Esophagus muscularis mucosa (tissue), 4 donors: ENCODE results near the gene ZNF407. TPM values are rescaled to one million over a fixed set of nuclear protein-coding genes. Genes with fewer than 3 reads are reported as not detected.

ENCODE experiments used
- DNase-seq: peaks from one replicate; pipeline ENCODE4 v3.0.0-alpha.2; 2017; ENCODE audit errors: extremely low spot score
- H3K27ac ChIP-seq, 4 donors: fragments of 200-600 bp; sonication (generic); replicated peaks in 1 of 4; 1 replicate in 3 of 4; 2 replicates in 1 of 4; pipeline ENCODE4 v1.5.1; 2016 to 2019; ENCODE audit warnings: mild to moderate bottlenecking in 1 of 4
- H3K27me3 ChIP-seq, 4 donors: fragments of 200-600 bp; sonication (generic); one replicate each; pipeline versions ENCODE4 v1.5.1 to v1.6.0; 2016 to 2019
- H3K36me3 ChIP-seq, 4 donors: fragments of 200-600 bp; sonication (generic); one replicate each; pipeline ENCODE4 v1.5.1; 2016 to 2019
- H3K4me1 ChIP-seq, 4 donors: fragments of 200-600 bp; sonication (generic); one replicate each; pipeline ENCODE4 v1.5.1; 2016 to 2019
- H3K4me3 ChIP-seq, 4 donors: fragments of 200-600 bp; sonication (generic); 1 replicate in 2 of 4; 2 replicates in 2 of 4; pipeline ENCODE4 v1.5.1; 2016 to 2019; ENCODE audit warnings: mild to moderate bottlenecking in 4 of 4, moderate library complexity in 1 of 4
- H3K9me3 ChIP-seq, 4 donors: fragments of 200-600 bp; sonication (generic); 1 replicate in 3 of 4; 2 replicates in 1 of 4; pipeline ENCODE4 v1.5.1; 2016 to 2019
- EP300 ChIP-seq: sonication (generic); formaldehyde crosslinking; IDR thresholded peaks from one replicate; pipeline ENCODE4 v1.6.1; 2017; ENCODE audit warnings: antibody characterized with exemption
- POLR2A ChIP-seq: fragments of 450-650 bp; IDR thresholded peaks from one replicate; pipeline ENCODE4 v1.6.1; 2017; ENCODE audit warnings: antibody characterized with exemption, moderate library complexity, mild to moderate bottlenecking, low read depth
- POLR2AphosphoS5 ChIP-seq, 2 donors: sonication (generic); formaldehyde crosslinking; IDR thresholded peaks; one replicate each; pipeline ENCODE4 v1.6.1; 2017; ENCODE audit warnings: antibody characterized with exemption in 2 of 2
- WGBS: methylation state at CpG from one replicate; pipeline ENCODE4 v1.1.5; 2018; 5-methylcytosine and 5-hydroxymethylcytosine counted together
- intact Hi-C: fragments of 100-400 bp; cut with DNase I; formaldehyde crosslinking; loops from one replicate; pipeline ENCODE4 v1.15.1; 2023
- total RNA-seq, 4 donors: library from RNA; depleted of rRNA; stranded (reverse); fragments of >200 nt; gene quantifications; one replicate each; pipeline versions ENCODE4 v1.1.0 to v1.2.1, GENCODE V29; 2016
- TF ChIP-seq, protein P1 (sequence below), 3 experiments: fragments of 200-600 bp in 2 of 3; fragments of 450-650 bp in 1 of 3; sonication (generic) in 2 of 3; IDR thresholded peaks; one replicate each; pipeline ENCODE4 v1.5.1; 2017 to 2019; ENCODE audit warnings: antibody characterized with exemption in 3 of 3, mild to moderate bottlenecking in 2 of 3, moderate library complexity in 1 of 3

ZNF407 gene
- total RNA-seq, 4 donors from 2014 or later = 13.9 to 19.1 (median 17.2) TPM

DNA sequence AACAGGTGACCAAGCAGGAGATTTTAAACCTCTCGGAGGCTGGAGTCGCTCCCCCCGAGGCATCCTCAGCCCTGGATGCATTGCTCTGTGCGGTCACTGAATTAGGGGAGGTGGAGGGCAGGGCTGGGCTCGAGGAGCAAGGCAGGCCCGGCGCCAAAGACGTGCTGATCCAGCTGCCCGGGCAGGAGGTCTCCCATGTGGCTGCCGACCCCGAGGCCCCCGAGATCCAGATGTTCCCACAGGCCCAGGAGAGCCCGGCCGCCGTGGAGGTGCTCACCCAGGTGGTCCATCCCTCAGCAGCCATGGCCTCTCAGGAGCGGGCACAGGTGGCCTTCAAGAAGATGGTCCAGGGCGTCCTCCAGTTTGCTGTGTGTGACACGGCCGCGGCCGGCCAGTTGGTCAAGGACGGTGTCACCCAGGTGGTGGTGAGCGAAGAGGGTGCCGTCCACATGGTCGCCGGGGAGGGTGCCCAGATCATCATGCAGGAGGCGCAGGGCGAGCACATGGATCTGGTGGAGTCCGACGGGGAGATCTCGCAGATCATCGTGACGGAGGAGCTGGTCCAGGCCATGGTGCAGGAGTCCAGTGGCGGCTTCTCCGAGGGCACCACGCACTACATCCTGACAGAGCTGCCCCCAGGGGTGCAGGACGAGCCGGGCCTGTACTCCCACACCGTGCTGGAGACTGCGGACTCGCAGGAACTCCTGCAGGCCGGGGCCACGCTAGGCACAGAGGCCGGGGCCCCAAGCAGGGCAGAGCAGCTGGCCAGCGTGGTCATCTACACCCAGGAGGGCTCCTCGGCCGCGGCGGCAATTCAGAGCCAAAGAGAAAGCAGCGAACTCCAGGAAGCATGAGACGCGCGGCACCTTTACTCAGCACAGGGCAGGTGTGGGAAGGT lies 466.2 kb downstream of the ZNF407 start:
- DNase-seq = no peak
- H3K4me1 ChIP-seq = no peaks in the 10 kb centered on the region
- WGBS = 96% methylated on average over 23 of the region's 53 CpGs
- no peak overlapping the region for H3K4me3 ChIP-seq
- TF ChIP-seq, protein P1, sequence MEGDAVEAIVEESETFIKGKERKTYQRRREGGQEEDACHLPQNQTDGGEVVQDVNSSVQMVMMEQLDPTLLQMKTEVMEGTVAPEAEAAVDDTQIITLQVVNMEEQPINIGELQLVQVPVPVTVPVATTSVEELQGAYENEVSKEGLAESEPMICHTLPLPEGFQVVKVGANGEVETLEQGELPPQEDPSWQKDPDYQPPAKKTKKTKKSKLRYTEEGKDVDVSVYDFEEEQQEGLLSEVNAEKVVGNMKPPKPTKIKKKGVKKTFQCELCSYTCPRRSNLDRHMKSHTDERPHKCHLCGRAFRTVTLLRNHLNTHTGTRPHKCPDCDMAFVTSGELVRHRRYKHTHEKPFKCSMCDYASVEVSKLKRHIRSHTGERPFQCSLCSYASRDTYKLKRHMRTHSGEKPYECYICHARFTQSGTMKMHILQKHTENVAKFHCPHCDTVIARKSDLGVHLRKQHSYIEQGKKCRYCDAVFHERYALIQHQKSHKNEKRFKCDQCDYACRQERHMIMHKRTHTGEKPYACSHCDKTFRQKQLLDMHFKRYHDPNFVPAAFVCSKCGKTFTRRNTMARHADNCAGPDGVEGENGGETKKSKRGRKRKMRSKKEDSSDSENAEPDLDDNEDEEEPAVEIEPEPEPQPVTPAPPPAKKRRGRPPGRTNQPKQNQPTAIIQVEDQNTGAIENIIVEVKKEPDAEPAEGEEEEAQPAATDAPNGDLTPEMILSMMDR (IDR thresholded peaks at IDR 0.05) = no peak
- TF ChIP-seq POLR2A = no peak
- H3K27ac ChIP-seq = no peak overlapping the region
- intact Hi-C loops = no loop called here
- H3K27me3 ChIP-seq = no peaks in the 10 kb centered on the region
- peaks cover 23 to 39% (median 25%) of the 10 kb centered on the region in 4 donors for H3K36me3 ChIP-seq
- H3K9me3 ChIP-seq = no peaks in the 10 kb centered on the region

DNA sequence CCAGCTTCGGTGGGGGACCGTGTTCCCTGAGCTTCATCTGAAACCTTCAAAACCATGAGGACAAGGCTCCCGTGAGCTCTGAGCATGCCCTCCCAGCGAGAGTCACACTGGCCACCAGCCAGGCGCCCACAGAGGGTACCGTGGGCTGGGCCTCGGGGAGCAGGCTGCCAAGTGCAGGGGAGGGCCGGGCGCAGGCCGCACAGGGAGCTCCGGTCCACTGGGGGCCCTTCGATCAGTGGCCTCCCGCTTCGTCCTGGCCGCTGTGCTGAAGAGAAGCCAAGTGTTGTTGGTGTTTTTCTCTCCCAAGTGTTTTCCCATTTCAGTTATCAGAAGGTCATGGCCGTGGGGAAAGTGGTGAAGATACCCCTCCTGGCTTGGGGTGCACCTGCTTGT lies 466.8 kb downstream of the ZNF407 start:
- intact Hi-C loops = no loop called here
- H3K27ac ChIP-seq = no peak overlapping the region
- DNase-seq = no peak
- TF ChIP-seq EP300 (no peak), POLR2A (no peak), POLR2AphosphoS5 (IDR thresholded peaks at IDR 0.05) (no peak)
- WGBS = 100% methylated on average over 5 of the region's 16 CpGs
- no peak overlapping the region for H3K4me3 ChIP-seq
- H3K27me3 ChIP-seq = no peaks in the 10 kb centered on the region
- H3K4me1 ChIP-seq = no peaks in the 10 kb centered on the region
- H3K9me3 ChIP-seq = no peaks in the 10 kb centered on the region
- H3K36me3 ChIP-seq = peaks cover 23 to 39% (median 25%) of the 10 kb centered on the region in 4 donors

DNA sequence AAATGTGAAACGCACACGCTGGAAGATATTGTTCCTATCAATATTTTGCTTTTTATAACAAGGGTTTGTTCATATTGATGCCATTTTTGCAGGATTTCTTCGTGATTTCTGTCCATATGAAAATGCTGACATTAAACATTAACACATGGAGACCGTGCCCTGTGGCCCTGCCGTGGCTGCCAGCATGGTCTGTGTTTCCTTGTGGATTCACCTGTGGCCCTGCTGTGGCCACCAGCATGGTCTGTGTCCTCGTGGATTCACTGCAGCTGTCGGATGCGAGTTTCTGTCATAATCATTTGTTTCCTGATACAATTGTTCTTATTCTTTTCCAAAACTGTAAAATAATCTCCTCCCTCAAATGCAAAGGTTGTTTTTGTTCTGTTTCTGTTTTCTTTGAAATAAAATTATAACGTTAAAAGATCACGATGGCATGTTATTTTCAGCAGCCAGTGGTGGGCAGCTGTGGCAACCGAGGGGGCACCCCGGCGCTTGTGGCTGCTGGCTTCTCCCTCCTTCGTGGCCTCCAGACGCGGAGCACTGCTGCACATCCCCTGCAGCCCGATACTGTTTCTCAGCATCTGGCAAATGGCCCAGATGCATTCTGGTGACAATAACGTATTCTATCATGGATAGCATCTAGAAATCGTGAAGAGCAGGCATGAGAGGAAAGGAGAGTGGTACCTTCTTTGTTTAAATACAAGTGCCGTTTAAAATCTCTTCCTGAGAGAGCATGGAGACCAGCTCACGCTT lies 467.8 kb downstream of the ZNF407 start:
- no peaks in the 10 kb centered on the region for H3K27me3 ChIP-seq

DNA sequence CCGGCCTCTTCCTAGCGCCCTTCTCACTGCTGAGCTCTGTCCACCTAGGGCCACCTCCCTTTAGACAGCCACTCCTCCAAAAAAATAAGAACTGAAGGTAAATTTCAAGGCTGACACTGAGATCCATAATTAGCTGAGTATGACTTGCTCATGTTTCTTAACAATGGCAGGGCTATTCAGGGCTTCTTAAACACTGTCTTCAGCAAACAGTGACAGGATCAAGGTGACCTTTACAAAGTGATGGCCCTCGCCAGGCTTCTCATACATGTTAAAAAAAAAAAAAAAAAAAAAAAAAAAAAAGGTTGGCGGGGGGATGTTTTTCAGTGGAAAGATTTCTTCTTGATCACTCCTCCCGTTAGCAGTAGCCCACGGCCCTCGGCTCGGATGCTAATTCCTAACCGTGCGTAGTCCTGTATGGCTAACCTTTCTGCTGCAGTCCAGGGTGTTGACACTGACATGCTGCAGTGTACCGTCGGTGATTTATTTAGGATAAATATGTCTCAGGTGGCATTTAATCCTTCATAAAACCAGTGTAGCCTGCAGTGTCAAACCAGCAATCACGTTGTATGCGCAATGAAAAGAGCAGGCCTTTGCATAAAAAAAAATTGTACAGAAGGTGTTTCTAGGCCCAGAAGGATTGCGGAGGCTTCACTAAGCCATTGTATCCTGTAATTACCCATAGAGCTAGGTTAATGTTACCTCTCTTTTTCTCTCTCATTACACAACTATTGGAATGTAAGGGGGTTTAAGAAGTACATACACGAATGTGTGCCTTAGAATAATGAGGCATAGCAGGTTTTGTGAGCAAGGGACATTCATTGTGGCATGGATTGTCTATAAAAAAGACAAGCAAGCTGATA lies 468.6 kb downstream of the ZNF407 start:
- H3K27ac ChIP-seq = no peak overlapping the region
- no peak for DNase-seq
- H3K27me3 ChIP-seq = no peaks in the 10 kb centered on the region
- WGBS = 83% methylated on average over 16 of the region's 16 CpGs
- no peak overlapping the region for H3K4me3 ChIP-seq
- peaks cover 23 to 33% (median 25%) of the 10 kb centered on the region in 4 donors for H3K36me3 ChIP-seq
- peaks cover 0 to 6% (median under 1%) of the 10 kb centered on the region in 4 donors for H3K4me1 ChIP-seq
- H3K9me3 ChIP-seq = peaks cover 0 to 4% (median 0%) of the 10 kb centered on the region in 4 donors
- intact Hi-C loops = no loop called here
- TF ChIP-seq POLR2A (no peak), POLR2AphosphoS5 (IDR thresholded peaks at IDR 0.05) (no peak), EP300 (no peak)
- TF ChIP-seq, protein P1 (IDR thresholded peaks at IDR 0.05) = no peak

More for the DNA sequence above, 467.8 kb downstream of the ZNF407 start:
- peaks cover 0 to 4% (median 0%) of the 10 kb centered on the region in 4 donors for H3K9me3 ChIP-seq
- no peak for DNase-seq
- 84% methylated on average over 21 of the region's 21 CpGs for WGBS
- no peak overlapping the region for H3K27ac ChIP-seq
- peaks cover 23 to 33% (median 25%) of the 10 kb centered on the region in 4 donors for H3K36me3 ChIP-seq
- TF ChIP-seq POLR2A (no peak), EP300 (no peak), POLR2AphosphoS5 (IDR thresholded peaks at IDR 0.05) (no peak)
- TF ChIP-seq, protein P1 (IDR thresholded peaks at IDR 0.05) = no peak
- peaks cover 0 to 5% (median 0%) of the 10 kb centered on the region in 4 donors for H3K4me1 ChIP-seq
- intact Hi-C loops = no loop called here
- no peak overlapping the region for H3K4me3 ChIP-seq
